ENCODE measurements around the gene ADD2.
A peak's percentile ranks its signal among the peaks of the same experiment; 100 is the strongest.
"Not testable (repeated sequence)": the region's sequence is repeated elsewhere in the genome, so short reads cannot be mapped to it uniquely, and the experiment has no call there.

The ADD2 gene

DNA sequence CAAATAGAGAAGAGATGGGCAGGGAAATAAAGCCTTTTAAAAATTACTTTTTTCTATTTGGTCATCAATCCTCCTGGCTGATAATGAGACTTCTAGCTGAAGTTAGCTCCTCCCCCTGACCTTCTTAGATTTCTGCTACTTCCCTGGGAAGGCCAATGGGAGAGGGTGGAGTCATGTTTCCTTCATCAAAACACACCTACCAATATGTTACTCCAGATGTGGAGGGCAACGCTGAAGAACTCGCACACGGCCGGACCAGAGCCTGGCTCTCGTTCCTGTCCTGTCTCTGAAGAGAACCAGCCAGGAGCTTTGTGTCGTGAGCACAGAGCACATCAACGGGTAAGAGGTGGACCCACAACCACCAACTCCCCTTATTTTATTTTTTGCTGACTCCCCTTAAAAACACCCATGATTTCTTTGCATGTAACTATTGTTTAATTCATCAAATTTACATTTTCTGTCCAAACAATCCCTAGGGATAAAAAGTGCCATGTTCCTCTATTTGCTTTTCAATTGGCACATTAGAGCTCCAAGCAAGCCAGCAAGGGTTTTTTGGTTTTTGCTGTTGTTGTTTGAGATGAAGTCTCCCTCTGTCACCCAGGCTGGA lies 94.9 kb downstream of the ADD2 start:
- no peak for DNase-seq (ENCODE audit: low read depth)

DNA sequence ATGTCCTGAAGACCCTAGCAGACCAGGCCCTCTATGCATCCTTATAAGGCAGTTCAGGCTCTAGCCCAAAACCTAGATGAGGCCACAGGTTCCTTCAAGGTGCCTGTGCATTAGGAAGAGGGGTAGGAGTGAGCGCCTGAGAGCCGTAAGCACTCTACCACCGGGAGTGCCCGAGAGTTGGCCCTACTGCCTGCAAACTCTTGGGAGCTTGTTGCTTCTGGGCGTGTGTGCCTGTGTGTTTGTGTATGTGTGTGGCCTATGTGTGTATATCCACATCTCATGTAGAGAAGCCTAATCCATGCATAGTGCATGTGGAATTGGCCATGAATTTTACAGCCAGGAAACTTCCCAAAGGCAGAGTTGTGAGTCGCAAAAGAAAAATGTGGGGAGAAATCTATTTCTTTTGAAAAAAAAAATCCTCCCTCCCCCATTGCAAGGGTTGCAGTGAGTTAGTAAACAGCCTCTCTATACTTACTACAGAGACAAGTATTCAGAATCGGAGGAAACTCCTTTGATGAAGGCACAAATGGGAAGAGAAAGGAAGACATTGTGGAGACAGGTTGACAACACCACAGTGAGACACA lies 96.8 kb downstream of the ADD2 start:
- DNase-seq (ENCODE audit: low read depth): no peak

DNA sequence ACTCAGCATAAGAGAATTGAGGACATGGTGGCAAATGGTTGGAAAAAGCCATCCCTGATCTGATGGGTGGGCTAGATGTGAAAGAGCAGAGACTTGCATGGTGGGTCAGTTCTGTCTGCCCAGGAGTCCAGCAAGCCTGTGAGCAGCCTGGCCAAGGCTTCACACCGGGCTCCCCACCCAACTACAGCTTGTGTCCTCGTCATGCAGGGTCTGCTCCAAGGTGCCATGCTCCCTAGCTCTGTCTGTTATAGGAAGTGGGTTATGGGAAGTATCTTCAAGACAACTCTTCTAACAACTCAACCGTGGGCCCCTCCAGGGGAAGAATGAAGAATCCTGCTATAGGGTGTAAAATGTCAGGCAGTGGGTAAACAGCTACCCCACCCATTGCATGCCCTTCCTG lies 97.4 kb downstream of the ADD2 start:
- DNase-seq (ENCODE audit: low read depth): no peak

DNA sequence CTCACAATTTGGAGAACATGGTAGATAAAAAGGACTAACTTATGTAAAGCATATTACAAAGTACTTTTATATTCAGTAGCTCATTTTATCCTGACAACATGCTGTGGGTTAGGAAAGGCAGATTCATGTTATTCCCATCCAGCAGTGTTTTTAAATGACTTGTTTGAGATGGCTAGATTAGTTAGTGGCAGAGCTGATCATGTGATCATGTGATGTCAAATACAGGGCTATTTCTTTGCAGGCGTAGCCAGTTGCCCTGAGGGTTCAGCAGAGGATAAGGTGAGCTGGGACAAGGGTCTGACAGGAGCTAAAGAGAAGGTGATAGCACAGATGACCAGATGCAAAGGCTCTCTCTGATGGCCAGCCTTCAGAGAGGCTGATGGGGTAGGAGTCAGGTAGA lies 97.8 kb downstream of the ADD2 start:
- no peak for DNase-seq (ENCODE audit: low read depth)

DNA sequence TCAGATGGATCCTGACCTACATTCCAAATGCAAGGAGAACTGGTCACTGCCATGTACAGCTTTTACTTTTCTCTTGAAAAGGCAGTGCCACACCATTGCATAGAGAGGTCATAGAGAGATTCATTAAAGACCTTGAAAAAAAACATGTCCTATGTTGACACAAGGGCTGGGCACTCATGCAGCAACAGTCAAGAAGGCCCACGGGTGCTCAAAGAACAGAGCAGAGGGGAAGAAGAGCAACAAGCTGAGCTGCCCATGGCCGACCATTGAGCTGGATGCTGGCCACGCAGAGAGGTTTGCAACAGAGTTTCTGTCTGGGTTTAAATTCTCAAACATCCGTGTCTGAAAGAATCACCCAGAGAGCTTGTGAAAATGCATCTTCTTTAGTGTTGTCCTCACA lies 99.1 kb downstream of the ADD2 start:
- no peak for DNase-seq (ENCODE audit: low read depth)

DNA sequence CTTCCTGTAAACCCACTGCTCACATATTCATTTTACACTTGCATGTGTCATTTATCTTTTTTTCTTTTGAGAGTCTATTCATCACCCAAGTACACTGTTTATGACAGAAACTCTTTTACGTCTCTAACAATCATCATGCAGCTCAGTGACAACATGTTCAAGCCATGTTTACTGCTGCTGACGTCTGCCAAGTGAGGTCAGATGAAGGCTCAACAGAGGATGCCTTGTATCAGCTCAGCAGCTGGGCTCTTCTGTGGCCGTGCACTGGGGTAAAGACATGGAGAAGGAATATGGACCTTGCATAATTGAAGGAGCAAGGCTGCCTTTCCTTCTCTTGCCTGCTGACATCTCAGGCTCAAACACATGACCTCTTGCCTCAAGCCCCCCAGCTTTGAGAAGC lies 99.6 kb downstream of the ADD2 start:
- no peak for DNase-seq (ENCODE audit: low read depth)

DNA sequence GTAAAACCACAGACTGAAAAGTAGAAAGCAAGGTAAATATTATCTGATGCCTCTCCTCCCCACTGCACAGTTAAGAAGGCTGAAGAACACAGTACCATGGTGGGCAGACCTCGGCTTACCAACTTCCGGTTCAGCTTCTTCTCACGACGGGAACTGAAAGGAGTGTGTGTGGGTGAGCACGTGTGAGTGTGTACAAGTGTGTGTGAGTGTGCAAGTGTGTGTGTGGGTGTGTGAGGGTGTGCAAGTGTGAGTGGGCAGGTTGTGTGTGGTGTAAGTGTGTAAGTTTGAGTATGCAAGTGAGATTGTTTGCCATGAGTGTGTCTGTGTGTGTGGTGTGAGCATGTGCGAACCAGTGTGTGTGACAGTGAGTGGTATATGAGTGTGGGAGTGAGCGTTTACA lies 103.5 kb downstream of the ADD2 start:
- no peak for DNase-seq (ENCODE audit: low read depth)

DNA sequence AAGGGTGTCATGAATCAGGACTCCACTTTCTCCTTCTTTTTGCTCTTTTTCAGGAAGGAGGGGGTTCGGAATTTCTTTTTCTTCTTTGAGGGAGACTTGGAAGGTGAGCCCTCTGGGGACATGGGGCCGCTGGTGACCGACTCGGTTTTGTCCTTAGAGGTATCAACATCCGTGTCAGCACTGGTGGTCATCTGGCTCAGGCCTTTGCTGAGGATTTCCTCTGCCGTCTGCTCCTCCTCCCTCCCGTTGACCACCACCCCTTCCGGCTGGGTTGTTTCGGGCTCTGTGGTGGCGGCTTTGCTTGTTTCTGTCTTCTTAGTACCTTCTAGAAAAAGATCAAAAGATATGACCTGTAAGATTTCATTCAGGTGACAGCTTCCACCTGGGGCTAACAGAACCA lies 104.6 kb downstream of the ADD2 start:
- DNase-seq (ENCODE audit: low read depth): no peak

DNA sequence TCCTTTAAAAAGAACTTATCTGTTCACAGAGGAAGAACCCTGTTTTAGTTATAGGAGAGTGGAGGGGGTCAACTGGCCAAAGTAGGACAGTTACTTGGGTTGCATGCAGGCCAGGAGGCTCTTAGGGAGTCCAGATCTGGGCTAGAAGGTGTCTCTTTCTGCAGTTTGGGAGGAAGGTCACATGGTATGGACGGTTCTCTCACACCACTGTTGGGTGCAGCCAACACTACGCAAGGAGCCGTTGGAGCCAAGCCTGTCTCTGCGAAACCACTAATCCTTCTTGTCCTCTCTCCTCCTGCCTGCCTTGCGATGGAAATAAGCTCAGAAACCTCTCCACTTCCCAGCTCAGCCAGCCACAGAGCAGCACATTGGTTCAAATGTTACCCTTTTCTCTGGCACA lies 108.4 kb downstream of the ADD2 start:
- DNase-seq (ENCODE audit: low read depth): no peak

DNA sequence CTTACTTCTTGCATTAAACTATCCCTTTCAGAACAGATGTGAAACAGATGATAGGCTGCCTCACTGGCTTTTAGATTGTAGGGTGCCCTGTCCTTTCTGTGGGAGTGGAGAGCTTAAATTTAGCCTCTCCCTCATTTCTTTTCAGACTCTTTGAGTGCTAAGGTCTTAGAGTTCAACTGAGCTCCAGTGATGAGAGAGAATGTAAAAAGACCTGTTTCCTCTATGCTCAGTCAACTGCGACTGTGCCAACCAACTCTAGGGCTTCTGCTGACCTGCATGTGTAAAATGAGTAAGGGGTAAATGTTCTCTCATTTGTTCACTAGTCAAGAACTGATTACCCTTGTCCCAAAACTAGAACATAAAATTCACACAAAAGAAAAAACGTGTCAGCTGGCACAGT lies 109.5 kb downstream of the ADD2 start:
- no peak for DNase-seq (ENCODE audit: low read depth)

DNA sequence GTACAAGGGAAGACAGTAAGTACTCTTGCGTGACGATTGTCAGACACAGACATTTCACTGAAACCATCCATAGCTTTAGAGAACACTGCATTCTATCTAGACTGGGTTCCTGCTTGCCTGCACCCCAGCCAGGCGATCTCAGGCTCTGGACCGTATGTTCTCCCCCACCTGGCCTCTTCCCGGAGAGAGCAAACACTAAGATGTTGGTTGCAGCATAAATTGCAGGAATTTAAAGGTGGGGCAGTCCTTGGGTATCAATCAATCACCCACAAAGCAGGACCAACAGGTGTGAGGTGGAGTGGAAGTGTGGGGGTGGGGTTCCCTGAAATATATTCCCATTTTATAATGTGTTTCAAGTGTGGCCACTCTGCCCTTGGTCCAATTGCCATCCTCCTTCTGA lies 110.8 kb downstream of the ADD2 start:
- DNase-seq (ENCODE audit: low read depth): no peak

DNA sequence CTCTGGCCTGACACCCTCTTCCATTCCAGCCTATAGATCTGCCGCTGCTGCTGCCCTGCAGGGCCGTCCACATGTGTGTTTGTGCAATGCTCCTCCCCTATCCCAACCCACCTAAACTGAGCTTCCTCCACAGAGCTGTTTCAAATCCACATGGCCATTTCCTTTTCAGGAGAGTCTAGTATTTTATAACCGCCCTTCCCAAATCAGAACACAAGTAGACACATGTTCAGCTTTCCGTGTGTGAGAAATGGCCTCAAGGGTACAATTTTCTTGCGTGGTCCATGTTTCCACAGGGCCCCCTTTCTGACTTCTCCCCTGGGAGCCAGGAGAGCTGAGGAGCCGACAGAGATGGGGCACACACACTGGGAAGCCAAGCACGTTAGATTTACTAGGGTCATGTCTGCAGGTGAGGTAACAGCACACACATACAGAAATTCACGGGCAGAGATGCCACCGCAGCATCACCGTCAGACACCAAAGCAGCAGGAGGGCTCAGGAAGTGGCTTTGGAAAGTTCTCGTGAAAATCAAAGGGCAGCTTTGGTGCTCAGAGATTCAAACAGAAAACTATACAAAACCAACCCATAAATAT lies 111.5 kb downstream of the ADD2 start:
- peak; percentile 11 for DNase-seq (ENCODE audit: low read depth)

DNA sequence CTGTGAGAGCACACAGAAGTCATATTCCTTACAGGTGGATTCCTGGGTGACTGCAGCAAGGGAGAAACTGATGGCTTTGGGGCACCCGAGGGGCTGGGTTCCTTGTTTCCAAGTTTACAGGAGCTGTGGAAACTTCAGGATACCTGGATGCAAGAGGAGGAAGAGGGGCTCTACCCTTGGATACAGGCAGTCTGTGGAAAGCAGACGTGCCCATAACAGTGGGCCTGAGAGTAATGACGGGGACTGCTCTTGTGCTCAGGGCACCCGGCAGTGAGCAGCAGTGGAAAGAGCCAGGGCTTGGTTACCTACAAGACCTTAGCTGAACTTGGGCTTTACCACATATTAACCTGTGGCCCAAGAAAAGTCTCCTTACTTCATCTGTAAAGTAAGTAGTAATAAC lies 112.2 kb downstream of the ADD2 start:
- DNase-seq (ENCODE audit: low read depth): no peak

DNA sequence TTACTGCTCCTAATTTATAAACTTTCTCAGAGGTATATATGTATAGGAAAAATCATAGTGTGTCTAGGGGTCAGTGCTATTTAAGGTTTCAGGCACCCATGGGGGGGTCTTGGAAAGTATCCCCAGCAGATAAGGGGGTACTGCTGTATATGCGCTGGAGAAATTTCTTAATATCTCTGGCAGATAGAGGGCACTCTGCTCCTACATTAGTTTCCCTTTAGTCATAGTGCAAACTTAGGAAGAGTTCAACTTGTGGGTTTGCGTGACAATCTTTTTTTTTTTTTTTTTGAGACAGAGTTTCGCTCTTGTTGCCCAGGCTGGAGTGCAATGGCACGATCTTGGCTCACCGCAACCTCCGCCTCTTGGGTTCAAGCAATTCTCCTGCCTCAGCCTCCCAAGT lies 112.8 kb downstream of the ADD2 start:
- DNase-seq (ENCODE audit: low read depth): not testable (repeated sequence)

DNA sequence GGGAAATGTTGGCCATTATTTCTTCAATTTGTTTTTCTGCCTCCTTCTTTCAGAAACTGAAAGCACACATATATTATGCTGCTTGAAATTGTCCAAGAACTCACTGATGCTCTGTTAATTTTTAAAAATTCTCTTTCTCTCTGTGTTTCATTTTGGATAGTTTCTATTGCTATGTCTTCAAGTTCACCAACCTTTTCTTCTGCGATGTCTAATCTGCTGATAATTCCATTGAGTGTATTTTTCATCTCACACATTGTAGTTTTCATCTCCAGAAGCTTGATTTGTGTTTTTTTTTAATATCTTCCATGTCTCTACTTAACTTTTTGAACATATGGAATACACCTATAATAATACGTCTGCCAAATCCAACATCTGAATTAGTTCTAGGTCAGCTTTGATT lies 116.3 kb downstream of the ADD2 start:
- no peak for DNase-seq (ENCODE audit: low read depth)

DNA sequence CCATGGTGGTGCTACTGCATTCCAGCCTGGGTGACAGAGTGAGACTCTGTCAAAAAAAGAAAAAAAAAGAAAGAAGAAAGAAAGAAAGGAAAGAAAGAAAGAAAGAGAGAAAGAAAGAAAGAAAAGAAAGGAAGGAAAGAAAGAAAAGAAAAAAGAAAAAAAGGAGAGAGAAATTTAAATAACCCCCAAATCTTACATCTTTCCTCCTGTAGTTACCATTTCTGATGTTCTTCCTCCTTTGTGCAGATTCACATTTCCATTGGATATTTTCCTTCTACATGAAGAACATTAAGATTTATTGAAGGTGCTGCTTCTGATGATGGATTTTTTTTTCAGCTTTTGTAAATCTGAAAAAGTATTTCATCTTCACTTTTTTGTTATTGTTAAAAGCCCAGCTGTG lies 117.0 kb downstream of the ADD2 start:
- DNase-seq (ENCODE audit: low read depth): no peak

DNA sequence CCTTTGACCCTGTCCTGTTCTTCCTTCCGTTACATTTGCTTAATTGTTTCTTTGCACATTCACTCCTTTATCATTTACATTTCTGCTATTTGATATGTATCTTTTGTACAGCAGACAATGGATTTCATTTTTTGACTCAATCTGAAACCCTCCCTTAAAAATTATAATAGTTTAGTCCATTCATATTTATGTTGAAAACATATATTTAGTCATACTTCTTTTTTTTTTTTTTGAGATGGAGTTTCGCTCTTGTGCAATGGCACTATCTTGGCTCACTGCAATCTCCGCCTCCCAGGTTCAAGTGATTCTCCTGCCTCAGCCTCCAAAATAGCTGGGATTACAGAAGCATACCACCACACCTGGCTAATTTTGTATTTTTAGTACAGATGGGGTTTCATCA lies 119.0 kb downstream of the ADD2 start:
- DNase-seq (ENCODE audit: low read depth): no peak

DNA sequence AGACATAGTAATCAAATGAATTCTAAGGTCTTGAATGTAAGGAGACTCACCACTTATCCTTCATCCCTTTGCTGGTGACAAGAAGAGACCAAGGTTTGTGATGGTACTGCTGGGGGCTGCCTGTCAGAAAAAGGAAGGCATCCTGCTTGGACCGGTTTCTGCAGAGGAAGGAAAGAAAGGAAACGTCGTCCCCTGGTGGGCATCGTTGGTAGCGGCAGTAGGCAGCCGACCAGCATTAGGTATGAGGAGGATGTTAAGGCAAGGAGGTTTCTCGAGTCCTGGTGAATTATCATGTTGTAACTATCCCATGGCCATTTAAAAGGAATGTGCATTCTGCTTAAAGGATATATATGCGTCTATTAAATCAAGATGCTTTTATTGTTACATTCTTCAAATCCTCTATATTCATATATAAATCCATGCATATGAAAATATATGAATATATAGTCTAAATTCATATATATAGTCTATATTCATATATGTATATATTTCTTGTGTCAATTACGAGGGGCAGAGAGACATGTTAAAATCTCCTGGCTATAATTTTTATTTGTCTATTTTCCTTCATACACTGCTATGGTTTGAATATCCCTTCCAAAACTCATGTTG lies 120.0 kb downstream of the ADD2 start:
- DNase-seq (ENCODE audit: low read depth): peak; percentile 56

DNA sequence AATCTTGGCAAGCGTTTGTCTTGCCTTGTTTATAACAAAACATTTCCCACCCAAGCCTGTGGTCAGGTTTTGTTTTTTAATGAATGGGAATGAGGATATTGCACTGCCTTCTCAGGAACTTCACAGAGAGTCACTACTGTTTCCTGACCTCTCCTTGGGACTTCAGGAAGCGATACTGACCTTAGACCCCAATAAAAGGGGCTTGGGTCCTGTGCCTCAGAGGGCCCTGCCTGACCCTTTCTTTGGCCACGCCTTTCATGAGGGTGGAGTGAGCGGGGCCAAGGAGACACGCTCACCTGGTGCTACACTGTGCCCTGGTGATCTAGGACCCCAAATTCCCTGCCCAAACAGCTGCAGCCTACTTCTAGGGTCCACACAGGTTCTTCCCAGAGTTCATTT lies 121.6 kb downstream of the ADD2 start:
- DNase-seq (ENCODE audit: low read depth): no peak

DNA sequence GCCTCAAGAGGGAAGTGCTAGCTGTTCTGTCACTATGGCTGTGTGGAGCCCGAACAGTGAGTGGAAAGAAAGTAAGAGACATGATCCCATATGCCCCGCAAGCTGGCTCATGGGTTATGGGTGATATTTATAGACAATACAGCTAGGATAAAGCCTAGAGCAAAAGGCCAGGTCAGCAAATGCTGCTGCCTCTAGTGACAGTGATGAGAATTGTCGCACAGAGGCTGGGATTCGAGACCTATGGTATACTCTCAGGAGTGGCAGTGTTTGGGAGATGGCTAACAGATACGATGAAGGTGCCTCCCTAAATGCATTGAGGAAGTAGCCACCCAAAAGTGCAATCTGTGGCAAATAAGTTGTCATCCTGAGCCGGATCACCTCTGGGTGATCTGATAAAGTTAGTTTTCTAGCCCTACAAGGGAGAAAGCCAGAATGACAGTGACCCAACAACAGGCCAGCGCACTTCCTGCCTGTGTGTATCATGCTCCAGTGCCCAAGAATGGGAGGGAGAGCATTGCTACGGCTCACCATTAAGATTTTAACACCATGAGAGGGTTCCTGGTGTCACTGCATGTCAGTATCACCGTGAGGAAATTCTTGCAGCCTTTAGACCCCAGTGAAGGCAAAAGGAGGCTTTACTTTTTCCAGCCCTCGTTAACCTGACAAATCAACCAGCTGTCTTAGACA lies 122.1 kb downstream of the ADD2 start:
- DNase-seq (ENCODE audit: low read depth): no peak

DNA sequence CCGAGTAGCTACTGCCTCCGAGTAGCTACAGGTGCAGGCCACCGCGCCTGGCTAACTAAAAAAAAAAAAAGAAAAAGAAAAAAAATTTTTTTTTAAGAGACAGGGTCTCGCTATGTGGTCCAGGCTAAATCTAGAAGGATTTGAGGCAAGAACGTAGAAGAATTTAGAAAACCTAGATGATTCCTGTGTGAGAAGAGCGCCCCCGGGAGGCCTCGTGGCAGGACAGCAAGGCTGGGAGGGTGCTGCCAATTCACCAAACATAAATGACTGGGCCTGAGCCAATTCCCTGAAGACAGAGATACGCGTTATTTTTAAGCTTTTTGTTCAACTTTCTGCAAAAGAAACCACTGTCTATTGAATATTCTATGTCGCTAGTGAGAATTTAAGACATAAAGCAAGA lies 124.3 kb downstream of the ADD2 start:
- no peak for DNase-seq (ENCODE audit: low read depth)

DNA sequence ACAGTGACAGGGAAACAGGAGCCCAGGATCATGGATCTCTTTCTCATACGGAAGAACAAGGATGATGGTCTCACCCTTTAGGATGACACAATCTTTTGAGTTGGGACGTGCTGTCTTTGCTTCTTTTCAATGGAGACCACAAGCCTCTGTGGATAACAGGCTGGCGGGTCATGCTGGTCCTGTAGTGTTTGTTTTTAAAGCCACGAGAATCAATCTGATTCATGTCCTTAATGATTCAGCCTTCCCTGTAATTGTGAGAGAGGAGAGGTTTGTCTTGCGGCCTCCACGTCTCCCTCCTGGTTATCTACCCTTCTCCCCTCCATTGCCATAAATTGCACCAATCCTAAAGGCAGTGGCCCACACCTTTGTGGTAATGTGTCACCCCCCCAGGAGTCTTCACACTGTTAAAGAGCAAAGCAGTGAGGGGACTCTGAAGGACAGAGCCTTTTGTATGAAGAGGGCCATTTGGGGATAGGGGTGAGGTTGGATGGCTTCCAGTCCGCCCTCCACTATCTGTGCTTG lies 126.7 kb downstream of the ADD2 start:
- DNase-seq (ENCODE audit: low read depth): no peak
